ENCODE results near the gene FKBP14.

The FKBP14 gene

GRCh38 chr7:30046127-30046770 lies 19.7 kb upstream of the FKBP14 start:
- no peak for TF ChIP-seq GATA2 (IDR thresholded peaks at IDR 0.05; ENCODE audit: low read depth, low read length)
- TF ChIP-seq GATA3 (IDR thresholded peaks at IDR 0.05; ENCODE audit: low read depth, low read length), result no peak

GRCh38 chr7:30041526-30042269 lies 15.2 kb upstream of the FKBP14 start:
- TF ChIP-seq GATA2 (IDR thresholded peaks at IDR 0.05; ENCODE audit: low read depth, low read length), result no peak
- TF ChIP-seq GATA3 (IDR thresholded peaks at IDR 0.05; ENCODE audit: low read depth, low read length), result no peak

- no peak for TF ChIP-seq GATA2 (IDR thresholded peaks at IDR 0.05; ENCODE audit: low read depth, low read length)
- no peak for TF ChIP-seq GATA3 (IDR thresholded peaks at IDR 0.05; ENCODE audit: low read depth, low read length)
These were observed 14.4 kb upstream of the FKBP14 start for GRCh38 chr7:30040938-30041337.

- TF ChIP-seq GATA2 (IDR thresholded peaks at IDR 0.05; ENCODE audit: low read depth, low read length), result no peak
- TF ChIP-seq GATA3 (IDR thresholded peaks at IDR 0.05; ENCODE audit: low read depth, low read length), result no peak
These were observed 11.9 kb upstream of the FKBP14 start for GRCh38 chr7:30038196-30038980.

GRCh38 chr7:30036220-30036619 lies 9.7 kb upstream of the FKBP14 start:
- TF ChIP-seq GATA3 (IDR thresholded peaks at IDR 0.05; ENCODE audit: low read depth, low read length) (no peak), GATA2 (IDR thresholded peaks at IDR 0.05; ENCODE audit: low read depth, low read length) (no peak)

- TF ChIP-seq GATA3 (IDR thresholded peaks at IDR 0.05; ENCODE audit: low read depth, low read length) (no peak), GATA2 (IDR thresholded peaks at IDR 0.05; ENCODE audit: low read depth, low read length) (no peak)
These were observed 8.0 kb upstream of the FKBP14 start for GRCh38 chr7:30034501-30034900.

- TF ChIP-seq GATA2 (IDR thresholded peaks at IDR 0.05; ENCODE audit: low read depth, low read length) (no peak), GATA3 (IDR thresholded peaks at IDR 0.05; ENCODE audit: low read depth, low read length) (no peak)
These were observed 6.0 kb upstream of the FKBP14 start for GRCh38 chr7:30032310-30033125.

GRCh38 chr7:30029696-30030095 lies 3.2 kb upstream of the FKBP14 start:
- TF ChIP-seq GATA3 (IDR thresholded peaks at IDR 0.05; ENCODE audit: low read depth, low read length), result no peak
- no peak for TF ChIP-seq GATA2 (IDR thresholded peaks at IDR 0.05; ENCODE audit: low read depth, low read length)

- TF ChIP-seq GATA3 (IDR thresholded peaks at IDR 0.05; ENCODE audit: low read depth, low read length) (no peak), GATA2 (IDR thresholded peaks at IDR 0.05; ENCODE audit: low read depth, low read length) (no peak)
These were observed 2.5 kb upstream of the FKBP14 start for GRCh38 chr7:30028749-30029635.

GRCh38 chr7:30028216-30028748 lies 1.8 kb upstream of the FKBP14 start, which contains the start of gene PLEKHA8:
PLEKHA8 (plus strand) TSS chr7:30028412; CDS start chr7:30028763, 351 bp downstream.
- TF ChIP-seq GATA2 (IDR thresholded peaks at IDR 0.05; ENCODE audit: low read depth, low read length) (peak; percentile 28; the same call in 1 of the 2 replicates), GATA3 (IDR thresholded peaks at IDR 0.05; ENCODE audit: low read depth, low read length) (no peak)

GRCh38 chr7:30027740-30028215 lies 1.3 kb upstream of the FKBP14 start:
- TF ChIP-seq GATA2 (IDR thresholded peaks at IDR 0.05; ENCODE audit: low read depth, low read length), result no peak; the same call in 1 of the 2 replicates
- no peak for TF ChIP-seq GATA3 (IDR thresholded peaks at IDR 0.05; ENCODE audit: low read depth, low read length)

GRCh38 chr7:30027065-30027456 lies 559 bp upstream of the FKBP14 start:
- TF ChIP-seq GATA3 (IDR thresholded peaks at IDR 0.05; ENCODE audit: low read depth, low read length) (no peak), GATA2 (IDR thresholded peaks at IDR 0.05; ENCODE audit: low read depth, low read length) (no peak)

All from SH-SY5Y (cell line).